ENCODE data around the gene TRDMT1. TPM values are rescaled to one million over a fixed set of nuclear protein-coding genes. Genes with fewer than 3 reads are reported as not detected.

TRDMT1 gene
- total RNA-seq, 4 donors from 2014 or later: 29.4 to 39.7 (median 31.7) TPM

GRCh38 chr10:17141504-17142229 lies 59.8 kb downstream of the TRDMT1 start:
- Histone ChIP-seq H3K27ac (no peak overlapping the region), H3K4me3 (replicated peaks in 1 of 3) (no peak overlapping the region), H3K4me1 (no peaks in the 10 kb centered on the region), H3K27me3 (no peaks in the 10 kb centered on the region), H3K36me3 (no peaks in the 10 kb centered on the region), H3K9me3 (no peaks in the 10 kb centered on the region)
- WGBS, 2 donors: 86 to 92% methylated on average over 1 of the region's 1 CpG
- TF ChIP-seq POLR2A (IDR thresholded peaks at IDR 0.05): no peak
- intact Hi-C loops (cut with DNase I): no loop called here
- no peak for DNase-seq

- TF ChIP-seq, protein P1, sequence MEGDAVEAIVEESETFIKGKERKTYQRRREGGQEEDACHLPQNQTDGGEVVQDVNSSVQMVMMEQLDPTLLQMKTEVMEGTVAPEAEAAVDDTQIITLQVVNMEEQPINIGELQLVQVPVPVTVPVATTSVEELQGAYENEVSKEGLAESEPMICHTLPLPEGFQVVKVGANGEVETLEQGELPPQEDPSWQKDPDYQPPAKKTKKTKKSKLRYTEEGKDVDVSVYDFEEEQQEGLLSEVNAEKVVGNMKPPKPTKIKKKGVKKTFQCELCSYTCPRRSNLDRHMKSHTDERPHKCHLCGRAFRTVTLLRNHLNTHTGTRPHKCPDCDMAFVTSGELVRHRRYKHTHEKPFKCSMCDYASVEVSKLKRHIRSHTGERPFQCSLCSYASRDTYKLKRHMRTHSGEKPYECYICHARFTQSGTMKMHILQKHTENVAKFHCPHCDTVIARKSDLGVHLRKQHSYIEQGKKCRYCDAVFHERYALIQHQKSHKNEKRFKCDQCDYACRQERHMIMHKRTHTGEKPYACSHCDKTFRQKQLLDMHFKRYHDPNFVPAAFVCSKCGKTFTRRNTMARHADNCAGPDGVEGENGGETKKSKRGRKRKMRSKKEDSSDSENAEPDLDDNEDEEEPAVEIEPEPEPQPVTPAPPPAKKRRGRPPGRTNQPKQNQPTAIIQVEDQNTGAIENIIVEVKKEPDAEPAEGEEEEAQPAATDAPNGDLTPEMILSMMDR (IDR thresholded peaks at IDR 0.05): no peak
- TF ChIP-seq POLR2A (IDR thresholded peaks at IDR 0.05): no peak
- Histone ChIP-seq H3K27me3 (no peaks in the 10 kb centered on the region), H3K4me1 (no peaks in the 10 kb centered on the region), H3K4me3 (replicated peaks in 1 of 3) (no peak overlapping the region), H3K9me3 (no peaks in the 10 kb centered on the region), H3K36me3 (no peaks in the 10 kb centered on the region), H3K27ac (no peak overlapping the region)
- intact Hi-C loops (cut with DNase I): no loop called here
- DNase-seq: no peak
These were observed 61.1 kb downstream of the TRDMT1 start for GRCh38 chr10:17140386-17140761.

DNA sequence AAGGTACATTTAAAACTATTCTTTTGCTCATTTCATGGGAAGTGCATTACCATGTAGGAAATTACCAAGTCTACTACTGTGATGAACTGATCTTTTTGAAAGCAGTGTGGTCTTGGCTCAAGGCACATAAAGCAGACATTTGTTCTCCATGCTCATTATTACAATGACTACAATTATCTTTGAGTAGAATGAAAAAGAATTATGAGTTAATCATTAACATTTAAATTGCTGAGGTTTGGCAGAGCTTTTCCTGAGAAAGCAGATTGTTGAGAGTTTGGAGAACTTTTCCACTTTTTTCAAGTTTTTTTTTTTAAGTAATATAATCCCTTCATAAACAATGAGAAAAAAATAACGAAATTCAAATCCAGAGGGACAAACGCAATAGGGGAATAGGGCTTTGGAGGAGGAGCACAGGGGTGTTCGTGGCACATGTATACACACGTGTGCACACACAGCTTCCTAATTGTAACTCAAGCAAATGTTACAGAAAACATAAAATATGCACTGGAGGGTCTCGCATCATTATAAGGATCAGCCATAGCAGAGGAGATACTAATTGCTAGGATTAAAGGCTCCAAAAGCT lies 62.9 kb downstream of the TRDMT1 start:
- 75 to 84% methylated on average over 5 of the region's 5 CpGs for WGBS, 2 donors
- H3K27ac ChIP-seq: no peak overlapping the region
- no peak for DNase-seq
- TF ChIP-seq POLR2A (IDR thresholded peaks at IDR 0.05): no peak
- TF ChIP-seq, protein P1 (IDR thresholded peaks at IDR 0.05): no peak
- no peaks in the 10 kb centered on the region for H3K27me3 ChIP-seq
- no peak overlapping the region for H3K4me3 ChIP-seq (replicated peaks in 1 of 3)
- H3K4me1 ChIP-seq: no peaks in the 10 kb centered on the region
- H3K9me3 ChIP-seq: no peaks in the 10 kb centered on the region
- H3K36me3 ChIP-seq: no peaks in the 10 kb centered on the region
- intact Hi-C loops (cut with DNase I): no loop called here

DNA sequence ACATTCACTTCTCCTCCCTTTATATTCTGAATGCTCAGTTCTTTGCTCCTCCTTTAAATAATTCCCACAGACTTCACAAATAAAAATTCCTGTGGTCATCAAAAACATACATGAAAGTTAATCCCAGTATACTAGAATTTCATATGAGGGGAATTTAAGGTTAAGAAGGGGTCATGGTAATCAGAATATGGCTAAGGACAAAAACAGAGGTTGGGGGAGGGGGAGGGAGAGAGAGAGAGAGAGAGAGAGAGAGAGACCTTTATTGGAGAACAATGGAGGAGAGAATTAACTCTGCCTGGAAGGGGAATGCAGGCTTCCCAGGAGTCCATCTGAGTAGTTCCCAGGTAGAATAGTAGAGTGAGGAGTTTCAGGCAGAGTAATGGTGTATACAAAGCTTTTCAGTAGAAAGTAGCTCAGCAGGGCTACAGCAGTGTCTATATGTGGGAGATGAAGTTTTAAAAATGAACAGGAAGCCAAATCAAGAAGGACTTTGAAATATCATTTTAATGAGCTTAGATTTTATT lies 66.7 kb downstream of the TRDMT1 start:
- intact Hi-C loops (cut with DNase I): no loop called here
- TF ChIP-seq, protein P1 (IDR thresholded peaks at IDR 0.05): no peak
- TF ChIP-seq POLR2A (IDR thresholded peaks at IDR 0.05): no peak
- Histone ChIP-seq H3K27ac (no peak overlapping the region), H3K27me3 (no peaks in the 10 kb centered on the region), H3K4me3 (replicated peaks in 1 of 3) (no peak overlapping the region), H3K4me1 (no peaks in the 10 kb centered on the region), H3K36me3 (no peaks in the 10 kb centered on the region), H3K9me3 (no peaks in the 10 kb centered on the region)
- no peak for DNase-seq

DNA sequence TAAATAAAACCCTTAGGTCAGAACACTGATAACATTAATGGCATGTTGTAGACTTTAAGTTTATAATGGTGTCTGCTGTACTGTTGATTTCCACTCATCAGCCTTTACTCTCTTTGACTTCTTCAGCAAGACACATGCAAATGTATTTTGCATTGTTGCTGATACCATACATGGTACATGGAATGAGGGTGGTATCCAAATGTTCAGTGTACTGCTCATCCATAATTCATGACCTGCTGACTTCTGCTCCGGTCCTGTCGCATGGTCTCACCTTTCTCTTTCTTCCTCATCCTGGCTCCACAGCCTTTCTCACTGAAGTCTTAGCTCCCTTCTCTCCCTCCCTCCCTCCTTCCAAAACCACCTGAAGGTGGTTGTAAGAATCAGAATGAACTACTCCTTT lies 67.2 kb downstream of the TRDMT1 start:
- WGBS, 2 donors: 93 to 95% methylated on average over 2 of the region's 2 CpGs
- Histone ChIP-seq H3K36me3 (no peaks in the 10 kb centered on the region), H3K27me3 (no peaks in the 10 kb centered on the region), H3K4me3 (replicated peaks in 1 of 3) (no peak overlapping the region), H3K27ac (no peak overlapping the region), H3K9me3 (no peaks in the 10 kb centered on the region), H3K4me1 (no peaks in the 10 kb centered on the region)
- intact Hi-C loops (cut with DNase I): no loop called here
- no peak for TF ChIP-seq POLR2A (IDR thresholded peaks at IDR 0.05)
- TF ChIP-seq, protein P1 (IDR thresholded peaks at IDR 0.05): no peak
- no peak for DNase-seq

Measured in thyroid gland (tissue), 4 donors.